ENCODE measurements around the gene TEX9. TPM values are rescaled to one million over a fixed set of nuclear protein-coding genes. Genes with fewer than 3 reads are reported as not detected.

The TEX9 gene
- total RNA-seq, 2 experiments from 2014 or later = 0.79 to 0.85 TPM

GRCh38 chr15:56342653-56343052 lies 22.6 kb upstream of the TEX9 start:
- TF ChIP-seq, protein P1, sequence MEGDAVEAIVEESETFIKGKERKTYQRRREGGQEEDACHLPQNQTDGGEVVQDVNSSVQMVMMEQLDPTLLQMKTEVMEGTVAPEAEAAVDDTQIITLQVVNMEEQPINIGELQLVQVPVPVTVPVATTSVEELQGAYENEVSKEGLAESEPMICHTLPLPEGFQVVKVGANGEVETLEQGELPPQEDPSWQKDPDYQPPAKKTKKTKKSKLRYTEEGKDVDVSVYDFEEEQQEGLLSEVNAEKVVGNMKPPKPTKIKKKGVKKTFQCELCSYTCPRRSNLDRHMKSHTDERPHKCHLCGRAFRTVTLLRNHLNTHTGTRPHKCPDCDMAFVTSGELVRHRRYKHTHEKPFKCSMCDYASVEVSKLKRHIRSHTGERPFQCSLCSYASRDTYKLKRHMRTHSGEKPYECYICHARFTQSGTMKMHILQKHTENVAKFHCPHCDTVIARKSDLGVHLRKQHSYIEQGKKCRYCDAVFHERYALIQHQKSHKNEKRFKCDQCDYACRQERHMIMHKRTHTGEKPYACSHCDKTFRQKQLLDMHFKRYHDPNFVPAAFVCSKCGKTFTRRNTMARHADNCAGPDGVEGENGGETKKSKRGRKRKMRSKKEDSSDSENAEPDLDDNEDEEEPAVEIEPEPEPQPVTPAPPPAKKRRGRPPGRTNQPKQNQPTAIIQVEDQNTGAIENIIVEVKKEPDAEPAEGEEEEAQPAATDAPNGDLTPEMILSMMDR (IDR thresholded peaks at IDR 0.05) = no peak
- Mint-ChIP-seq H3K4me3 (no peak overlapping the region), H3K9me3 (no peaks in the 10 kb centered on the region), H3K27ac (no peak overlapping the region), H3K4me1 (ENCODE audit: low read depth) (no peaks in the 10 kb centered on the region), H3K27me3 (peaks cover 5% of the 10 kb centered on the region), H3K36me3 (ENCODE audit: low read depth) (no peaks in the 10 kb centered on the region)
- ChIA-PET POLR2A (no interaction called here), CTCF (interaction anchor here (0.5 kb wide), 1 partner anchor 82 kb away, joined by 3 read pairs; no protein-coding TSS in a partner anchor)
- DNase-seq (no peak), ATAC-seq (no peak)
- intact Hi-C loops (cut with micrococcal nuclease) = no loop called here

- Mint-ChIP-seq H3K4me3 (no peak overlapping the region), H3K36me3 (ENCODE audit: low read depth) (no peaks in the 10 kb centered on the region), H3K4me1 (ENCODE audit: low read depth) (no peaks in the 10 kb centered on the region), H3K27me3 (peaks cover 5% of the 10 kb centered on the region), H3K9me3 (no peaks in the 10 kb centered on the region), H3K27ac (no peak overlapping the region)
- no peak for ATAC-seq
- CTCF ChIA-PET = no interaction called here
- intact Hi-C loops (cut with micrococcal nuclease) = no loop called here
- TF ChIP-seq, protein P1 (IDR thresholded peaks at IDR 0.05) = no peak
- DNase-seq = no peak
- POLR2A ChIA-PET = no interaction called here
These were observed 21.3 kb upstream of the TEX9 start for GRCh38 chr15:56343879-56344278.

- intact Hi-C loops (cut with micrococcal nuclease) = no loop called here
- TF ChIP-seq, protein P1 (IDR thresholded peaks at IDR 0.05) = no peak
- ChIA-PET CTCF (no interaction called here), POLR2A (no interaction called here)
- no peak overlapping the region for H3K4me3 Mint-ChIP-seq
- DNase-seq (no peak), ATAC-seq (no peak)
- no peaks in the 10 kb centered on the region for H3K9me3 Mint-ChIP-seq
- H3K27ac Mint-ChIP-seq = no peak overlapping the region
- H3K4me1 Mint-ChIP-seq (ENCODE audit: low read depth) = no peaks in the 10 kb centered on the region
- no peaks in the 10 kb centered on the region for H3K36me3 Mint-ChIP-seq (ENCODE audit: low read depth)
- H3K27me3 Mint-ChIP-seq = peaks cover 5% of the 10 kb centered on the region
These were observed 20.9 kb upstream of the TEX9 start for GRCh38 chr15:56344336-56344735.

DNA sequence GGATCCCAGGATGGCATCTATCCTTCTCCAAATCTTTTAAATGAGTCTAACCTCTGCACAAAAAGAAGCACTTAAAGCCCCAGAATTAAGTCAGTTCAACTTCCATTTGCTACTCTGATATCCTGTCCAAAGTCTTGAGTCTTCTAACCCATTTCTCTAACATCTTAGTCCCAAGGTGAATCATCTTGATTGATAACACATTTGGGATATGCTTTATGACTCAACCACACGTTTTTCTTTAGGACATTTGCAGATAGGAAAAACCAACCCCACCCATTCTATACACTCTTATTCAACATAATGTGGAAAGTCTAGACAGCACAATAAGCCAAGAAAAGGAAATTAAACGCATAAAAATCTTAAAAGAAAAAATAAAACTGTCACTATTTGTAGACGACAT lies 18.8 kb upstream of the TEX9 start:
- TF ChIP-seq, protein P1 (IDR thresholded peaks at IDR 0.05) = no peak
- intact Hi-C loops (cut with micrococcal nuclease) = no loop called here
- H3K36me3 Mint-ChIP-seq (ENCODE audit: low read depth) = no peaks in the 10 kb centered on the region
- POLR2A ChIA-PET = no interaction called here
- CTCF ChIA-PET = no interaction called here
- H3K9me3 Mint-ChIP-seq = no peaks in the 10 kb centered on the region
- no peak for ATAC-seq
- H3K4me3 Mint-ChIP-seq = no peak overlapping the region
- peaks cover 2% of the 10 kb centered on the region for H3K27me3 Mint-ChIP-seq
- H3K4me1 Mint-ChIP-seq (ENCODE audit: low read depth) = no peaks in the 10 kb centered on the region
- no peak for DNase-seq
- H3K27ac Mint-ChIP-seq = no peak overlapping the region

DNA sequence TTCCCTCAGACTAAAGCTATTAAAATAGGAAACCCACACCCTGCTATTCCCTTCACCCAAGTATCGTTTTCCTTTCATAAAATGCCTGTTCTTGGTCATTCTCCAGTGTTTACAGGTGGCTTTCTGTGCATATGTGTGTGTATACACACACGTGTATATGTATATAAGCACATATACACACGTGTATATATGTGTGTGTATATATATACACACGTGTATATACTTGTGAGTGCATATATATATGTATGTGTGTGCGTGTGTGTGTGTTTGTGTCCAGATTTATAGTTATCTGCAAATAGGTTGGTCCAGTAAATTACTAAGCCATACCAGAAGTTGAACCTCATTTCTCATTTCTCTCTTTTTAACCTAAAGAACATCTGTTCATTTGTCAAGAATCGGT lies 15.7 kb upstream of the TEX9 start:
- Mint-ChIP-seq H3K4me1 (ENCODE audit: low read depth) (no peaks in the 10 kb centered on the region), H3K9me3 (no peaks in the 10 kb centered on the region), H3K36me3 (ENCODE audit: low read depth) (no peaks in the 10 kb centered on the region), H3K4me3 (no peak overlapping the region), H3K27me3 (no peaks in the 10 kb centered on the region), H3K27ac (no peak overlapping the region)
- ATAC-seq (no peak), DNase-seq (no peak)
- intact Hi-C loops (cut with micrococcal nuclease) = no loop called here
- ChIA-PET POLR2A (no interaction called here), CTCF (interaction anchor here (1.2 kb wide), 1 partner anchor 574 kb away, joined by 4 read pairs; no protein-coding TSS in a partner anchor)
- TF ChIP-seq, protein P1 (IDR thresholded peaks at IDR 0.05) = no peak
